KMS-11 (cell line): ENCODE results near the gene SRRM5.
"Not testable (repeated sequence)": the region's sequence is repeated elsewhere in the genome, so short reads cannot be mapped to it uniquely, and the experiment has no call there.

Experiments used
- H2AFZ ChIP-seq: fragments of 200-600 bp; sonication (generic); 2 replicates; pipeline ENCODE4 v1.6.1; 2016; ENCODE audit warnings: antibody characterized with exemption, mixed run types, low read depth
- H3K27ac ChIP-seq: fragments of 200-600 bp; sonication (generic); 2 replicates; pipeline ENCODE4 v1.6.1; 2016; ENCODE audit warnings: mild to moderate bottlenecking, mixed run types
- H3K27me3 ChIP-seq: fragments of 200-600 bp; sonication (generic); 2 replicates; pipeline ENCODE4 v1.6.1; 2017; ENCODE audit warnings: mild to moderate bottlenecking, low read depth, mixed run types, moderate library complexity; ENCODE audit not compliant: insufficient read depth
- H3K36me3 ChIP-seq: fragments of 200-600 bp; sonication (generic); 2 replicates; pipeline ENCODE4 v1.6.1; 2017; ENCODE audit warnings: mild to moderate bottlenecking, mixed run types; ENCODE audit not compliant: insufficient read depth
- H3K4me1 ChIP-seq: fragments of 200-600 bp; sonication (generic); 2 replicates; pipeline ENCODE4 v1.6.1; 2016; ENCODE audit warnings: mild to moderate bottlenecking, low read depth, mixed run types; ENCODE audit not compliant: poor library complexity, severe bottlenecking
- H3K4me2 ChIP-seq: fragments of 200-600 bp; sonication (generic); 2 replicates; pipeline ENCODE4 v1.7.0; 2016; ENCODE audit warnings: mild to moderate bottlenecking, mixed run types
- H3K4me3 ChIP-seq: fragments of 200-600 bp; sonication (generic); IDR thresholded peaks from 2 replicates; pipeline ENCODE4 v1.6.1; 2017; ENCODE audit warnings: low read depth, low read length, mixed read lengths; ENCODE audit not compliant: insufficient read depth
- H3K79me2 ChIP-seq: fragments of 200-600 bp; sonication (generic); 2 replicates; pipeline ENCODE4 v1.6.1; 2016; ENCODE audit warnings: low read depth, mixed run types; ENCODE audit not compliant: insufficient read depth
- H3K9ac ChIP-seq: fragments of 200-600 bp; sonication (generic); 2 replicates; pipeline ENCODE4 v1.6.1; 2016; ENCODE audit warnings: mild to moderate bottlenecking, mixed run types
- H4K20me1 ChIP-seq: fragments of 200-600 bp; sonication (generic); 2 replicates; pipeline ENCODE4 v1.6.1; 2016; ENCODE audit warnings: mild to moderate bottlenecking, mixed run types; ENCODE audit not compliant: insufficient read depth
- CTCF ChIP-seq: fragments of 200-600 bp; sonication (generic); conservative IDR thresholded peaks from 2 replicates; pipeline ENCODE4 v1.6.1; 2017; ENCODE audit warnings: low read depth, mild to moderate bottlenecking, antibody characterized with exemption, low read length, moderate library complexity, mixed read lengths

Gene SRRM5

GRCh38 chr19:43648633-43649032, 36.7 kb downstream of the SRRM5 start:
- TF ChIP-seq CTCF = no peak
- no peak overlapping the region for H3K4me3 ChIP-seq
- H4K20me1 ChIP-seq = no peaks in the 10 kb centered on the region

GRCh38 chr19:43649514-43649913, 37.6 kb downstream of the SRRM5 start:
- TF ChIP-seq CTCF = no peak
- Histone ChIP-seq H3K36me3 (no peaks in the 10 kb centered on the region), H3K9ac (no peak overlapping the region)

More at GRCh38 chr19:43648633-43649032, 36.7 kb downstream of the SRRM5 start:
- Histone ChIP-seq H3K36me3 (no peaks in the 10 kb centered on the region), H3K4me2 (no peak overlapping the region), H2AFZ (no peak overlapping the region), H3K27ac (no peak overlapping the region), H3K27me3 (no peaks in the 10 kb centered on the region), H3K9ac (no peak overlapping the region), H3K4me1 (no peaks in the 10 kb centered on the region), H3K79me2 (no peaks in the 10 kb centered on the region)

GRCh38 chr19:43650276-43650675, 38.4 kb downstream of the SRRM5 start:
- not testable (repeated sequence) for H3K4me3 ChIP-seq, H4K20me1 ChIP-seq, H3K27ac ChIP-seq, H3K36me3 ChIP-seq, H2AFZ ChIP-seq, H3K27me3 ChIP-seq, H3K4me1 ChIP-seq, H3K9ac ChIP-seq, H3K79me2 ChIP-seq, H3K4me2 ChIP-seq

More at GRCh38 chr19:43649514-43649913, 37.6 kb downstream of the SRRM5 start:
- Histone ChIP-seq H2AFZ (no peak overlapping the region), H3K4me2 (no peak overlapping the region), H3K4me1 (no peaks in the 10 kb centered on the region), H3K27me3 (no peaks in the 10 kb centered on the region), H3K4me3 (no peak overlapping the region), H3K27ac (no peak overlapping the region), H3K79me2 (no peaks in the 10 kb centered on the region), H4K20me1 (no peaks in the 10 kb centered on the region)

- Histone ChIP-seq H3K79me2 (no peaks in the 10 kb centered on the region), H3K4me3 (no peak overlapping the region), H2AFZ (peak overlapping the region; percentile 53), H3K4me2 (peak overlapping the region; percentile 2; the same call in 1 of the 2 replicates), H3K4me1 (no peaks in the 10 kb centered on the region), H3K27me3 (no peaks in the 10 kb centered on the region), H3K27ac (no peak overlapping the region), H4K20me1 (no peaks in the 10 kb centered on the region), H3K36me3 (no peaks in the 10 kb centered on the region), H3K9ac (no peak overlapping the region; the same call in 1 of the 2 replicates)
- TF ChIP-seq CTCF = peak; percentile 76
Observed at GRCh38 chr19:43651758-43652545, 40.1 kb downstream of the SRRM5 start.

GRCh38 chr19:43652546-43652874, 40.6 kb downstream of the SRRM5 start:
- Histone ChIP-seq H3K27ac (no peak overlapping the region), H4K20me1 (no peaks in the 10 kb centered on the region), H3K4me3 (no peak overlapping the region), H3K36me3 (no peaks in the 10 kb centered on the region), H3K4me1 (no peaks in the 10 kb centered on the region), H2AFZ (peak overlapping the region; percentile 53), H3K79me2 (no peaks in the 10 kb centered on the region), H3K27me3 (no peaks in the 10 kb centered on the region), H3K9ac (no peak overlapping the region), H3K4me2 (no peak overlapping the region)
- no peak for TF ChIP-seq CTCF
